Transverse colon (tissue), 4 donors: ENCODE measurements around the gene SLFN5. TPM values are rescaled to one million over a fixed set of nuclear protein-coding genes. Genes with fewer than 3 reads are reported as not detected.

Source experiments
- DNase-seq: peaks from one replicate; pipeline ENCODE4 v3.0.0-alpha.2; 2019
- H3K27ac ChIP-seq, 4 donors: fragments of 200-600 bp; sonication (generic); 2 replicates each; pipeline ENCODE4 v1.5.1; 2016 to 2018; ENCODE audit warnings: inconsistent platforms in 4 of 4
- H3K27me3 ChIP-seq: fragments of 200-600 bp; sonication (generic); 2 replicates; pipeline ENCODE4 v1.5.1; 2017; ENCODE audit warnings: inconsistent platforms
- H3K36me3 ChIP-seq, 4 donors: fragments of 200-600 bp; sonication (generic); 2 replicates each; pipeline ENCODE4 v1.5.1; 2017 to 2019; ENCODE audit warnings: inconsistent platforms in 4 of 4
- H3K4me1 ChIP-seq, 4 donors: fragments of 200-600 bp; sonication (generic); 2 replicates each; pipeline ENCODE4 v1.5.1; 2017 to 2020; ENCODE audit warnings: inconsistent platforms in 4 of 4
- H3K4me3 ChIP-seq, 4 donors: fragments of 200-600 bp; sonication (generic); 1 replicate in 1 of 4; 2 replicates in 3 of 4; pipeline versions ENCODE4 v1.5.1 to v1.6.1; 2017 to 2019; ENCODE audit warnings: inconsistent platforms in 4 of 4
- H3K9me3 ChIP-seq, 2 donors: fragments of 200-600 bp; sonication (generic); 2 replicates each; pipeline ENCODE4 v1.5.1; 2017 to 2019; ENCODE audit warnings: inconsistent platforms in 2 of 2
- EP300 ChIP-seq: sonication (generic); formaldehyde crosslinking; IDR thresholded peaks from one replicate; pipeline ENCODE4 v1.6.1; 2017; ENCODE audit warnings: antibody characterized with exemption, low read depth
- POLR2A ChIP-seq: fragments of 450-650 bp; IDR thresholded peaks from one replicate; pipeline ENCODE4 v1.6.1; 2016; ENCODE audit warnings: antibody characterized with exemption, mild to moderate bottlenecking, moderate library complexity
- POLR2AphosphoS5 ChIP-seq, 3 donors: sonication (generic); formaldehyde crosslinking; IDR thresholded peaks; one replicate each; pipeline ENCODE4 v1.6.1; 2016; ENCODE audit warnings: antibody characterized with exemption in 3 of 3
- WGBS, 2 donors: methylation state at CpG; one replicate each; pipeline ENCODE4 v1.1.5; 2018; ENCODE audit warnings: low coverage in 1 of 2; 5-methylcytosine and 5-hydroxymethylcytosine counted together
- in situ Hi-C, 4 donors: fragments of 200-750 bp; cut with MboI; loops; one replicate each; pipeline versions ENCODE4 v1.15.0 to v1.15.1; 2017; ENCODE audit warnings: low sequenced_read_pairs in 3 of 4, low pct_ligation_motif_present in 1 of 4, low pct_unique_long_range_greater_than_20kb in 1 of 4
- intact Hi-C: fragments of 100-400 bp; cut with DNase I; formaldehyde crosslinking; loops from one replicate; pipeline ENCODE4 v1.15.1; 2023; ENCODE audit warnings: low total_unique reads
- total RNA-seq, 4 donors: library from RNA; depleted of rRNA; stranded (reverse); fragments of >200 nt; gene quantifications; one replicate each; pipeline ENCODE4 v1.1.0, GENCODE V29; 2016
- TF ChIP-seq, protein P1 (sequence below), 5 experiments: fragments of 200-600 bp in 3 of 5; fragments of 450-650 bp in 2 of 5; sonication (generic) in 3 of 5; IDR thresholded peaks; 1 replicate in 2 of 5; 2 replicates in 3 of 5; pipeline ENCODE4 v1.5.1; 2016 to 2017; ENCODE audit warnings: antibody characterized with exemption in 5 of 5, inconsistent platforms in 3 of 5, mild to moderate bottlenecking in 2 of 5, moderate library complexity in 1 of 5

SLFN5 gene
- total RNA-seq, 4 donors from 2014 or later: 2.8 to 14.0 (median 5.7) TPM

DNA sequence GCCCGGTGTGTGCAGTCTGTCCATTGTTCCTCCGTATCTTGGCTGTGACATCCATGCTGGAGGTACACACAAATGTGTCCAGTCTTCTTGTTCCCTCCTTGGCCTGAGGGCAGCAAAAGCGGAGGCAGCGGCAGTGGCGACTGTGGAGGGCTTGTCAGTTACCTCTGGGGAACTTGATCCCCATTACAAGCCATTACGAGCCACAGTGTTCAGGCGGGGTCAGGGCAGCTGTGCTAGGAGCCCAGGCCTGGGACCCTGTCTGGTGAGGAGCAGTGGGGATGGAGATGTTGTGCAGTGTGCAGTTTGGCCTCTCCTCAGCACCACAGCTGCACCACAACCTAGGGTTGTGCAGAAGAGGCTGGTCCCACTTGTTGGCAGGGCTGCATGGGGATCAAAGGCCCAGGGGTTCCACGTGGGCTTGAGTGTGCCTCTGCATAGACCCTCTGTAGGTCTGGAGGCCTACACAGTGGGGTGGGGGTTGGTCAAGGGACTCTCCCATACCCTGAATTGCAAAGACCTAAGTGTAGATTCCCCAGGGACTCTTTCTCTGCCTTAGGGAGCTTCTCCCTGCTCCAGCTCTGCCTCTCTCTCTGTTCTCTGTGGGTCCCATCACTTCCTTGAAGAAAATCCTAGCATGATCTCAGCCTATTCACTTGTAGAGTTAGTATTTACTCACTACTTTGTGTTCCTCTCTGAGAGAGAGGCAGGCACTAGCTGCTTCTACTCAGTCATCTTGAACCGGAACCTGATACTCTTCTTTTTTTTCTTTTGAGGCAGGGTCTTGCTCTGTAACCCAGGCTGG lies 71.7 kb downstream of the SLFN5 start:
- no peaks in the 10 kb centered on the region for H3K27me3 ChIP-seq
- H3K36me3 ChIP-seq: no peaks in the 10 kb centered on the region
- H3K27ac ChIP-seq: peak overlapping the region in 2 of 4 donors; percentile 15 to 36
- peaks cover 0 to 11% (median 0%) of the 10 kb centered on the region in 4 donors for H3K4me1 ChIP-seq
- no peaks in the 10 kb centered on the region for H3K9me3 ChIP-seq
- intact Hi-C loops: no loop called here
- WGBS, 2 donors: 57 to 80% methylated on average over 1 to 9 of the region's 9 CpGs
- no peak for DNase-seq
- in situ Hi-C loops: loop anchor here (5.0 to 25.0 kb wide), 3 partner anchors 220 to 223 kb away; partner anchors contain the start of gene SLFN12L (in 4 of the 4)
- TF ChIP-seq POLR2A (no peak), EP300 (no peak), POLR2AphosphoS5 (IDR thresholded peaks at IDR 0.05) (no peak)
- TF ChIP-seq, protein P1, sequence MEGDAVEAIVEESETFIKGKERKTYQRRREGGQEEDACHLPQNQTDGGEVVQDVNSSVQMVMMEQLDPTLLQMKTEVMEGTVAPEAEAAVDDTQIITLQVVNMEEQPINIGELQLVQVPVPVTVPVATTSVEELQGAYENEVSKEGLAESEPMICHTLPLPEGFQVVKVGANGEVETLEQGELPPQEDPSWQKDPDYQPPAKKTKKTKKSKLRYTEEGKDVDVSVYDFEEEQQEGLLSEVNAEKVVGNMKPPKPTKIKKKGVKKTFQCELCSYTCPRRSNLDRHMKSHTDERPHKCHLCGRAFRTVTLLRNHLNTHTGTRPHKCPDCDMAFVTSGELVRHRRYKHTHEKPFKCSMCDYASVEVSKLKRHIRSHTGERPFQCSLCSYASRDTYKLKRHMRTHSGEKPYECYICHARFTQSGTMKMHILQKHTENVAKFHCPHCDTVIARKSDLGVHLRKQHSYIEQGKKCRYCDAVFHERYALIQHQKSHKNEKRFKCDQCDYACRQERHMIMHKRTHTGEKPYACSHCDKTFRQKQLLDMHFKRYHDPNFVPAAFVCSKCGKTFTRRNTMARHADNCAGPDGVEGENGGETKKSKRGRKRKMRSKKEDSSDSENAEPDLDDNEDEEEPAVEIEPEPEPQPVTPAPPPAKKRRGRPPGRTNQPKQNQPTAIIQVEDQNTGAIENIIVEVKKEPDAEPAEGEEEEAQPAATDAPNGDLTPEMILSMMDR (IDR thresholded peaks at IDR 0.05): no peak
- H3K4me3 ChIP-seq: no peak overlapping the region

DNA sequence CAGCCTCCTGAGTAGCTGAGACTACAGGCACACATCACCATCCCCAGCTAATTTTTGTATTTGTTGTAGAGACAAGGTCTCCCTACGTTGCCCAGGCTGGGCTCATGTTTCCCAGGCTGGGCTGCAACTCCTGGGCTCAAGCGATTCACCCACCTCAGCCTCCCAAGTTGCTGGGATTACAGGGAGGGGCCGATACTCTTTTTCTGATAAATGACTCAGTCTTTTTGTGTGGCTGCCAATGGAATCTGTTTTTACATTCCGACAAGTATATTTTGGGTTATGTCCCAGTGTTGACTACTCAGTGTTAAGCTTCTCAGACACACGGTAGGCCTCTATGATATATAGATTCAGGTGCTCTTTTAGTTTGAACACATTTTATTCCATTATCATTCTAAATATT lies 72.4 kb downstream of the SLFN5 start:
- intact Hi-C loops: no loop called here
- Histone ChIP-seq H3K36me3 (no peaks in the 10 kb centered on the region), H3K4me3 (no peak overlapping the region), H3K9me3 (no peaks in the 10 kb centered on the region), H3K4me1 (peaks cover 0 to 11% (median 0%) of the 10 kb centered on the region in 4 donors), H3K27me3 (no peaks in the 10 kb centered on the region), H3K27ac (peak overlapping the region in 1 of 4 donors; percentile 36)
- 44 to 50% methylated on average over 1 to 5 of the region's 5 CpGs for WGBS, 2 donors
- no peak for DNase-seq
- in situ Hi-C loops: loop anchor here in 2 of 4 donors (10.0 to 25.0 kb wide), 2 partner anchors 220 to 222 kb away; partner anchors contain the start of gene SLFN12L (in 2 of the 2)
- no peak for TF ChIP-seq EP300
- TF ChIP-seq, protein P1 (IDR thresholded peaks at IDR 0.05): no peak
- no peak for TF ChIP-seq POLR2AphosphoS5 (IDR thresholded peaks at IDR 0.05)

DNA sequence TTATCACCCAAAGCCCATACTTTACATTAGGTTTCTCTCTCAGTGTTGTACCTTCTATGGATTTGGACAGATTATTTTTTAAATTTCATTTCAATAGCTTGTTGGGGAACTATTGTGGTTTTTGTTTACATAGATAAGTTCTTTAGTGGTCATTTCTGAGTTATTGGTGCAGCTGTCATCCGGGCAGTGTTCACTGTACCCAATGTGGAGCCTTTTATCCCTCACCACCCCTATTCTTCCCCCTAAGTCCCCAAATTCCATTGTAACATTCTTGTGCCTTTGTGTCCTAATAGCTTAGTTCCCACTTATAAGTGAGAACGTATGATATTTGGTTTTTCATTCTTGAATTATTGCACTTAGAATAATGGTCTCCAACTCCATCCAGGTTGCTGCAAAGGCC lies 73.1 kb downstream of the SLFN5 start:
- no peak overlapping the region for H3K27ac ChIP-seq
- peaks cover 0 to 11% (median 0%) of the 10 kb centered on the region in 4 donors for H3K4me1 ChIP-seq
- no peaks in the 10 kb centered on the region for H3K9me3 ChIP-seq
- WGBS, 2 donors: 79 to 93% methylated on average over 2 of the region's 2 CpGs
- no peaks in the 10 kb centered on the region for H3K36me3 ChIP-seq
- no peak overlapping the region for H3K4me3 ChIP-seq
- H3K27me3 ChIP-seq: no peaks in the 10 kb centered on the region
- in situ Hi-C loops (loop anchor here in 2 of 4 donors (10.0 to 25.0 kb wide), 2 partner anchors 219 to 221 kb away; partner anchors contain the start of gene SLFN12L (in 2 of the 2)), intact Hi-C loops (no loop called here)
- DNase-seq: no peak
- TF ChIP-seq, protein P1 (IDR thresholded peaks at IDR 0.05): no peak

DNA sequence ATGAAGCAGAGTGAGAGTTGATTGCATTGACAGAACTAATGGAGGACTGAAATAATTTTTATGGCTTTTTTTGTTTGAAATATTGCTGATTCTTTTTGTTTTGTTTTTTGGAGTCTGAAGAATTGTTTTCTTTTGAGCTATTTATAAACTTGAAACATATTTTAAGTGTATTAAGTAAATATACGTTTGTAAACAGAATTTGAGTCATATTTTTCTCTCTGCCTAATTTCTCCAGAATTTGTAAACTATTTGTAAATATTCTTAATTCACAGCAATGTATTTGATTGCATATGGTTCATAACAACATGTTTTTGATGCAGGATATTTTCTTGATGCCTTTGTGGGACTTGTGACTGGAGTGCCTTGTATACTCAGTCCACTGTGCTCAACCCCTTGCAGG lies 79.9 kb downstream of the SLFN5 start:
- no peak overlapping the region for H3K4me3 ChIP-seq
- no peaks in the 10 kb centered on the region for H3K27me3 ChIP-seq
- intact Hi-C loops: no loop called here
- no peaks in the 10 kb centered on the region for H3K36me3 ChIP-seq
- H3K4me1 ChIP-seq: no peaks in the 10 kb centered on the region
- TF ChIP-seq, protein P1 (IDR thresholded peaks at IDR 0.05): no peak
- WGBS, 2 donors: 87 to 89% methylated on average over 1 of the region's 1 CpG
- DNase-seq: no peak
- no peak overlapping the region for H3K27ac ChIP-seq
- H3K9me3 ChIP-seq: no peaks in the 10 kb centered on the region
- in situ Hi-C loops: loop anchor here in 1 of 4 donors (25.0 kb wide), 1 partner anchor 215 kb away; the partner anchor contains the start of gene SLFN12L

Other genes starting within 250 kb of the SLFN5 start
- 10 to 100 TPM; 40.6 to 75.8 (median 50.7) TPM for gene RFFL, start 179.4 kb upstream of the SLFN5 start, total RNA-seq
- 10 to 100 TPM in 1 of 4 donors, 1 to 10 TPM in 3; 5.6 to 60.3 (median 7.8) TPM for gene RAD51D, start 123.2 kb upstream of the SLFN5 start, total RNA-seq
- not detected for gene FNDC8, start 121.5 kb upstream of the SLFN5 start, total RNA-seq
- gene NLE1, start 100.8 kb upstream of the SLFN5 start, total RNA-seq: 10 to 100 TPM in 1 of 4 donors, 1 to 10 TPM in 3; 4.0 to 13.2 (median 6.9) TPM
- gene UNC45B, start 95.3 kb upstream of the SLFN5 start, total RNA-seq: under 1 TPM in 1 of 4 donors, not detected in 3; 0.14 TPM
- gene SLC35G3, start 48.7 kb upstream of the SLFN5 start, total RNA-seq: not detected
- gene SLFN11, start 130.5 kb downstream of the SLFN5 start, total RNA-seq: 10 to 100 TPM in 1 of 4 donors, 1 to 10 TPM in 3; 3.0 to 18.6 (median 6.0) TPM
- gene SLFN12, start 189.4 kb downstream of the SLFN5 start, total RNA-seq: 10 to 100 TPM in 1 of 4 donors, 1 to 10 TPM in 2, not detected in 1; 1.6 to 34.8 (median 3.5) TPM
- gene SLFN13, start 205.7 kb downstream of the SLFN5 start, total RNA-seq: 10 to 100 TPM in 2 of 4 donors, 1 to 10 TPM in 2; 2.8 to 28.8 (median 8.5) TPM